Ovary (tissue), 3 donors: ENCODE results near the gene TANC1.

Experiments used
- CTCF ChIP-seq, 3 donors: fragments of 450-650 bp in 2 of 3; fragments of 200-600 bp in 1 of 3; IDR thresholded peaks; one replicate each; pipeline versions ENCODE4 v1.5.1 to v1.8.0; 2016 to 2022; ENCODE audit warnings: antibody characterized with exemption in 3 of 3, mild to moderate bottlenecking in 1 of 3
- EP300 ChIP-seq: sonication (generic); formaldehyde crosslinking; IDR thresholded peaks from one replicate; pipeline ENCODE4 v1.6.1; 2017; ENCODE audit warnings: antibody characterized with exemption
- donor health status: DM: no; HTN: no; CAD: no.

GRCh38 chr2:159147690-159148089, 179.2 kb downstream of the TANC1 start:
- no peak for TF ChIP-seq CTCF (IDR thresholded peaks at IDR 0.05)
- TF ChIP-seq EP300 = no peak
